A673 (cell line): ENCODE measurements around the gene CDIPT.

Experiments used
- CTCF ChIP-seq: fragments of 300-800, 200-600 bp; sonication (generic); conservative IDR thresholded peaks from 2 replicates; pipeline ENCODE4 v1.5.1; 2017; ENCODE audit warnings: low read depth, mild to moderate bottlenecking, antibody characterized with exemption, low read length, moderate library complexity, mixed read lengths
- EZH2 ChIP-seq: fragments of 200-600 bp; sonication (generic); IDR thresholded peaks from 2 replicates; pipeline ENCODE4 v1.6.1; 2017; ENCODE audit warnings: borderline replicate concordance, low read depth, mild to moderate bottlenecking, mixed read lengths, antibody characterized with exemption, low read length; ENCODE audit not compliant: poor library complexity, severe bottlenecking

- TF ChIP-seq CTCF (no peak), EZH2 (no peak)
Measured at GRCh38 chr16:29881050-29881449, 18.0 kb upstream of the CDIPT start.
